HG02885 (cell line): ENCODE results near the gene RNH1.

Experiments
- ATAC-seq: cut with Tn5 transposase; IDR thresholded peaks from one replicate; pipeline ENCODE4 v1.9.1; 2021; ENCODE audit warnings: mild to moderate bottlenecking; ENCODE audit not compliant: unreplicated experiment, poor library complexity

The RNH1 gene

DNA sequence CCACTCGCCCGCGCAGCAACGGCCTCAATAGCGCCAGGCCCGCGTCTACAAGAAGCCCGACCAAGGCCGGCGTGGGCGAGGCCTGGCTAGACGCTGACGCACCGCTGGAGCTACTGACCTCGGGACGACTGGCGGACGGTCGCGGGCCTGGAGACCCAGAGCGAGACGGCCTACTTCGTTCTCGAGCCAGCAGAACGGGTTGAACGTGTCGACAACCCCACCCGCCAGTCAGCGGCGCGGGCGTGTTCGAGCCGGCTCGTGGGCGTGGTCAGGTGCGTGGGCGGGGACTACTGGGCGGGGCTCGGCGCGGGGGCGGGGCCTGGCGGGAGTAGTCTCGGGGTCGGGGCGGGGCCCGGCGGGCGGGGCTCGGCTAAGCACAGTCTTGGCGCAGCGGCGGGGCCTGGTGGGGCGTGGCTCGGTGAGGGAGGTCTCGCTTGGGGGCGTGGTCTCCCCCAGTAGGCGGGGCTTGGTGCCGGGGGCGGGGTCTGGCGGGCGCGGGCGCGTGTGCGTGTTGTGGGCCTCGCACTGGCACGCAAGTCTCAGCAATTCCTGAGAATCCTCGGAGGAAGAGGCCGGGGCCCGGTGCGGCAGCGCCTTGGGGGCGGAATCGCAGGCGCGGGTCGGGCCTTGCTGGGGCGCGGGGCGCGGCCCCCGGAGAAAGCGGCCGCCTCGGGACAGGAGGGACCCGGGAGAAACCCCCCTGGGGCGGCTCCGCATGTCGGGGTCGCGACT lies at the start of gene RNH1:
TSS of gene RNH1 (minus strand) at position 248 of the 732 bp plus-strand sequence. CDS start 5,080 bp downstream, outside the sequence.
- ATAC-seq: peak; percentile 59

DNA sequence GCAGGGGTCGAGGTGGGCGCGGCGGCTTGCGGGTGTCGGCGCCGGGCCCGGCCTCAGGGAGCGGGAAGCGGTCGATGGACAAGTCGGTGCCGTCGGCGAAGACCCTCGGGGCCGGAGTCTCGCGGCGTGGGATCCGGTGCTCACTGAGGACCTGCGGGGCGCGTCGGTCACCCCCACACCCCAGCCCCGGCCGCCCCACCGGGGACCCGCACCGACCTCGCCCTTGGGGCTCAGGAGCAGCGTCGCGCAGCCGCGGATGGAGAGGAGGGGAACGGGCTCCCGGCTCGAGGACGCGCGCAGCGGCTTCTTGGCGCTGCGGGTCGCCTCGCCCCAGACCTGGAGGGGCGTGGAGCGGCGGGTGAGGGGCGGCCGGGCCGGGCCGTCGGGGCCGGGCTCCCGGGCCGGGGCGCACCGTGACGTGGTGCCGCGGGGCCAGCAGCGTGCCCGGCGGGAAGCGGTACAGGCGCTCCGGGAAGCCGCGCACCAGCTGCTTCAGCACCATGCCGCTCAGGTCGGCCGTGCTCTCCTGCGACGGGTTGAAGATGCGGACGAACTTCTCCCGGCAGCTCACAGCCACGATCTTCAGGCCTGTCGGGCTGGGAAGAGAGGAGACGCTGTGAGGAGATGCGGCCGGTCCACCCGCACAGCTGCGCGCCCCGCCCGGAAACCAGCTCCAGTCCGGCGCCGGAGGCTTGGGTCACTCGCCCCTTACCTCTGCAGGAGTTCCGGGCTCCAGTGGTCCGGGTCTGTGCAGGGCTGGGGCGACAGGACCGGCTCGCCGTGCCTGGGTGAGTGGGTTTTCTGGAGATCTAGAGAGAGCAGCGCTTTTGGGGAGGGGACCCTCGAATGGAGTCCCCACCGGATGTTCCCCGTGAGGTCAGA lies 49.0 kb upstream of the RNH1 start:
- no peak for ATAC-seq

DNA sequence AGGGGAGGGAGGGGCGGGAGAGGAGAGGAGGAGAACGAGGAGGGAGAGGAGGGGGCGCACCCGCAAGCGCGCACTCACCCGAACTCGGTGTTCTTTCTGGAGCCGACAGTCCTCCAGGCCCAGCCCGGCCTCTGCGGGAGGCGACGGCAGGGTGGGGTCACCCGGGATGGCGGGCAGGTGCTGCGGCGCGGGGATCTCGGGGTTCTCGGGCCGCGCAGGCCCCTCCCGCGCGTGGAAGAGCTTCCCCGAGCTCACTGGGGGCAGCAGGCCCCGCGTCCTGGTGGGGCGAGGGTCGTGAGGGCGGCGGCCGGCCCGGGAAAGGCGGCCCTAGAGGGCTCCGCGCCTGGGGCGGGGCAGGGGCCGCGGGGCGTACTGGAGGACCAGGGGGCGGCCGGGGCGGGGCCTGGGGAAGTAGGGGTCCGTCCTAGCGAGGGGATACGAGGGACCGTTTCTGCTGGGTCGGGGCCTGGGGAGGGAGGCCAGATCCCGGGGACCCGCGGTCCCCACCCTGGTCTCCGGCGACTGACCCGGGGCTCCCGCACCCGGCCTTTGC lies 48.3 kb upstream of the RNH1 start:
- ATAC-seq: no peak

DNA sequence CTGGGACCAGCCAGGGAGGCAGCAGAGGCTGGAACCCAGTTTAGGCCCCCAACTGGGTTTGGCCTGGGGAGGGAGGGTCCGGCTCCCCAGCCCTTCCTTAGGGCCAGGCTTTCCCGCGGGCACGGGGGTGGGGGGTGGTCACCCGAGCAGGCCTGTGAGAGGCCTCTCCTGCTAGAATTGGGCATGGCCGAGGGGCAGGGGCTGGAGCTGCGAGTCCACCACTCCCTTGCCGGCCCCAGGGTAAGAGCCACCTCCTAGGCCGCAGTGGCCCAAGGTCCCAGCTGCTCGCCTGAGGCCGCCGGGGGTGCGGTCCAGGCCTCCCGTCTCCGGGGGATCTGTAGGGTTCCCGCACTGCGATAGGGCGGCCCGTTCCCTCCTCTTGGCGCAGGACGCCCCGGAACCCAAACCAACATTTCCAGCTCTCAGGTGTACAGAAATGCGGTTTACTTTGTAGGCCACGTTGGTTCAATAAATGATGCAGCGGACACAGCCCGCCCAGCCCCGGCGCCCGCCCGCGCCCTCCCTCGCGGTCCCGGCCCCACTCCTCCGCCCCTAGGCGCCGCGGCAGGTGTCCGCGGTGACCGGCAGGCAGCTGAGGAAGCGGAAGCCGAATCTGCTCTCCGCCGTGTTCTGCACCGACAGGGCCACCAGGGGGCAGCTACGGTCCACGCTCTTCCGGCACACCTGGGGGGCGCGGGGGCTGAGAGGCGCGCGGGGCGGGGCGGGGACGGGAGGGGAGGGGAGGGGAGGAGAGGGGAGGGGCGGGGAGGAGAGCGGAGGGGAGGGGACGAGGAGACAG lies 47.6 kb upstream of the RNH1 start:
- ATAC-seq: peak; percentile 78

DNA sequence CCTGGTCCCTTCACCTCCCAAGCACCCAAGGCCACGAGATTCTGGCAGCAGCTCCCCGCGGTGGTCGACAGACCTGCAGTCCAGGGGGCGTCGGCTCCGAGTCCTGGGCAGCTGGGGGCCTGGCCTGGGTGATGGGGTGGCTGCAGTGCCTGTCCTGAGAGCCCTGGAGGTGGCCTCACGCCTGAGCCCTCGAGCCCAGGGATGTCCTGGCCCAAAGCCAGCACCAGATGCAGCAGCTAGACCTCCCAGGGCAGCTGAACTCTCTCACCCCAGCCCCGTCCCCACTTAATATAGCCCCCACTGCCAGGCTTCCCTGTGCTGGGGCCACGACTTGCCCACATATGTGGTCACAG lies 46.9 kb upstream of the RNH1 start:
- no peak for ATAC-seq

DNA sequence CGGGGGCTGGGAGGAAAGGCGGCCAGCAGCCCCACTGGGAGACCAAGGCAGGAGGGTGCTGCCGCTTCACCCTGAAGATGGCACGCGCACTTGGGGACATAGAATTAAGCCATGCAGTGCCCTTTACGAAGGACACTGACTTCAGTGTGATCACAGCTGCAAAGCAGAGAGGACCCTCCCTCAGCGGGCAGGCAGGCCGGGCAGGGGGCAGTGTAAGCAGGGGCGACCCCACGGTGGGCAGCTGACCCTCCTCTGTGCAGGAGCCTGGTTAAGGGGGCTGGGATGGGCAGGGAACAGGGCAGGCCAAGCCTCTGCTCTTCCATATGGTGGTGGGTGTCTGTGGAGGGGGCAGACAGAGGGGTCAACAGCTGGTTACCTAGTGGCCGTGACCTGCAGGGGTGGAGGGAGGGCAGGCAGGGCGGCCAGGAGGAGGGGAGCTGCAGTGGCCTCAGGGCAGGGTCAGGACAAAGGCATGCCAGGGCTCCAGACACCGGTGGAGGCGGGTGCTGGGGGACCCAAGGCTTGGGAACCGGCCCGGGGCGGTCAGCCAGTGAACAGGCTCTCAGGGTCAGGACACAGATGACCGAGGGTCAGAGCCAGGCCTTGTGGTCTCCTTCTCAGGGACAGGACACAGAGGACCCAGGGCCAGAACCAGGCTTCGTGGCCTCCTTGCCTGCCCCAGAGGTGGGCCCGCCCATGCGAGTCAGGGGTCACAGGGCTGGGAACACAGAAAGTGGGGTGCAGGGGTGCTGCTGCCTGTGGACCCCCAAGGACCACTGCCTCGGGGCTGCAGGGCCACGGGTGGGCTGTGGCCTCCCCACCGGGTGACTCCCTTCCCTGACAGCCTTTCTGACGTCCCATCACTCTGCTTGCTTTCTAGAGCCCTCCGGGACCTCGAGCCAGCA lies 46.3 kb upstream of the RNH1 start:
- ATAC-seq: no peak

DNA sequence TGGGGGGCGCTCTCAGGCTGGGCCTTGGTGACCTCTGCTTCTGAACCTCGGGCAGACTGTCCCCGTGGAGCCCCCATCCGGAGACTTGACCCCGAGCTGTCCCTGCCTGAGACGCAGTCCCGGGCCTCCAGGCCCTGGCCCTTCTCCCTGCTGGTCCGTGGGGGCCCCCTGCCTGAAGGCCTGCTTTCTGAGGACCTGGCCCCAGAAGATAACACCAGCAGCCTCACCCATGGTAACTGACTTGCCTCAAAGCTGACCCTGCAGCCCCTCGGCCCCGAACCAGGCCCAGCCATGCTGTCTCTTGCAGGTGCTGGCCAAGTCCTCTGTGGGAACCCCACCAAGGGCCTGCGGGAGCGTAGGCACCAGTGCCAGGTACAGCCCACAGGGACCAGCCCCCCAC lies 44.6 kb upstream of the RNH1 start:
- no peak for ATAC-seq

DNA sequence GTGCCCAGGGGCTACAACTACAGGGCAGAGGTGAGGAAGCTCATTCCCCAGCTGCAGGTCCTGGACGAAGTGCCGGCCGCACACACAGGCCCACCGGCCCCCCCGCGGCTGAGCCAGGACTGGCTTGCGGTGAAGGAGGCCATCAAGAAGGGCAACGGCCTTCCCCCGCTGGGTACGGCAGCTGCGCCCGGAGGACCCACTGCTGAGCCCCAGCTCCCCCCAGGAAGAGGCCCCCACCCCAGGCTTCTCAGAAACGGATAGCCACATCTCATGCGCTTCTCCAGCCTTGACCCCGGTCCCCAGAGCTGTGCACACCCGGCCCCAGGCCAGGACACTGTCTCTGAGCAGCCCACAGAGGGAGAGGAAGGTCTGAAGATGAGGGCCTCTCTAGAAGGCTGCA lies 44.1 kb upstream of the RNH1 start:
- no peak for ATAC-seq

DNA sequence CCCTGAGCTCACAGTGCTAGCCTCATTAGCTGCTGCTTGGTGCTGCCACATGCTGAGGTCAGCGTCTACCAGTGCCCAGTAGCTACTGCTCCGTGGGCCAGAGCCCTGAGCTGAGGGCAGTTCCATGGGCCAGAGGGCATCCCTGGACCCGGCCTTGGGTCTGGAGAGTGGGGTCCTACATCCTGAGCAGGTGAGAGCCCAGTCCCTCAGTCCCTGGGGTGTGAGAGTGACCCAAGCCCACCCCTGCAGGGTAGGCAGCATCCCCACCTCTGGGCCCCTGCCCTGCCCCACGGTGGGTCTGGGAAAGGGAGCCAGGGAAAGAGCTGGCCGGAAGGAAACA lies 43.7 kb upstream of the RNH1 start:
- no peak for ATAC-seq

DNA sequence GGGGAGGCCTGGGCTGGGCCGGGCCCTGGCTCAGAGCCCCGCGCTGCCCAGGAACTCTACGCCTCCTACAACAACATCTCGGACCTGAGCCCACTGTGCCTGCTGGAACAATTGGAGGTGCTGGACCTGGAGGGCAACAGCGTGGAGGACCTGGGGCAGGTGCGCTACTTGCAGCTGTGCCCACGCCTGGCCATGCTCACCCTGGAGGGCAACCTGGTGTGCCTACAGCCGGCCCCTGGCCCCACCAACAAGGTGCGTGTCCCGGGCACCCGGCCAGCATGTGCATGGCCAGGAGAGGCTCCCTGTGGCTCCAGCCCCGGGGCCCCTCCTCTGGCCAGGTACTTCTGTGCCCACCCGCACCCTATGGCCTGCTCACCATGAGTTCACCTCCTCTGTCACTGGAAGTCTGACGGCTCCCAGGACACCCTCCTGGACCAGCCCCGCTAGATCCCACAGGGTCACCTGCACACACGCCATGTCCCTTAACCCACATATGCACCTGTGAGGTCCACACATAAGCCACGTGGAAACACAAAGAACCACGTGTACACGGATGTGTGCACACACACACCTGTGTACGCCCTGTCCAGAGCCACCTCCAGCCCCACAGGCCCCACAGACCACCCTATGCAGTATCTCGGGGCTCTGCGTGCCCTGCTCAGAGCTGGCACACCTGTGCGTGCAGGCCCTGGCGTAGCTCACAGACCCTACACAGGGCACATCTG lies 43.1 kb upstream of the RNH1 start:
- ATAC-seq: no peak

DNA sequence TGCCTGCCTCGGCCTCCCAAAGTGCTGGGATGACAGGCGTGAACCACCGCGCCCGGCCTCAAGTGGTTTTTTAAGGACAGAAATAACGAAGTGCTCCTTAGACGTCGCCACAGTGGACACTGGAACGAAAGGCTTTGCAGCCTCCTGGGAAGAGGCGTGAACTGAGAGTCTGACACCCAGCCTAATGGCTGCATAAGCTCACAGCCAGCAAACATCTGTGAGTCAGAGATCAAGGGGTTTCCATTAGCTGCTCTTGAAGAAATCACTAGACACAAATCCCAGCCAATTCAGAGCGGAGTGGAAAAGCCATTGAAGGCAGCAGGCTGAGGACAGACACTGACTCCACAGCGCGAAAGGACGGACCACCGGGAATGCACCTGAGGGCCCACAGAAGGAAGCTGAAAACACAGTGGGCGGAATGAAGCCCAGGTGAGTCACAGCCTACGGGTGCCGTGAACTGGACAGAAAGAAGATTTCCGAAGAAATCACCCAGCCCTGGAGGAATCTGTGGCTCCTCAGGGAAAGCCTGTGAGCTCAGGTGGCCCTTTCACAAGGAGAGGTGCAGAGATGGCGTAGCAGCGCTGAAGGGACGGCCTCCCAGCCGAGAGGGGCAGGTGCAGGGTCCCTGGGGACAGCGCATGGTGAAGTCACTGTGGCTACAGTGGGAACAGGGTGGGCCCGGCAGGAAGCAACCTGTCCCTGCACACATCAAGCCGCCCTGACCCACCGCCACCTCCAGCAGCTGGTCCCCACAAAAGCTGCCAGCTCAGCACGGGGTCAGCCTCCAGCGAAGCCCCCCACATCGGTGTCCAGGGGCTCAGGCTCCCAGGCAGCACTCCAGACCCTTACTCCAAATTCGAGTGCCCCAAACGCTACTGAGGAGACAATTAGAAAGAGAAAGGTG lies 41.9 kb upstream of the RNH1 start:
- no peak for ATAC-seq

DNA sequence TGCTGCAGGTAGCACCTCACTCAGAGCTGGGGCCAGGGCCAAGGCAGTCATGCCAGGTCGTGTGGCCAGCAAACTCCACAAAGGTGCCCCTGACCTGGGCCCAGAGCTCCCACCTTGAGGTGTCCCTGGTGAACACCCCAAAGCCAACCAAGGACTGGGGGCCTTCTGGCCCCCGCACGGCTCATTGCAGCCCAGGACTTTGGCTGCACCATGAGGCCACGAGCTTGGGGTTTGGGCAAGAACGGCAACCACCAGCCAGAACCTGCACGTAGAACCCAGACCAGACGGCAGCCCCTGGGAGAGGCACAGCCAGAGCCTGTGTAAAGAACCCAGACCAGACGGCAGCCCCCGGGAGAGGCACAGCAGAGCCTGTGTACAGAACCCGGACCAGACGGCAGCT lies 38.1 kb upstream of the RNH1 start:
- no peak for ATAC-seq

DNA sequence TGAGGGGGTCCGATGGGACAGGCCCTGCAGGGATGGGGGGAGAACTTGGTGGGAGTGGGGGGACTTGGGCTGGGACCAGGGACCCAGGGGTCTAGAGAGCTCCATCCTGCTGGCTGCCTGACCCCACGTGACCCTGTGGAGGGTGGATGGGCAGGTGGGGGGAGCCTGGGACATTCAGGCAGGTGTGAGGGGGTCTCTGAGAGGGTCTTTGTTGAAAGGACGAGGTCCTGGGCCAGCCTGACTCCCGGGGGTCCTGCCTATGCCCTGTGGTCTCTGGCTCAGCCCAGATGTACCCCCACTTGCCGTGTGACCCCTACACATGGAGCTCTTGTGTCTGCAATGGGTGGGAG lies 37.8 kb upstream of the RNH1 start:
- no peak for ATAC-seq

DNA sequence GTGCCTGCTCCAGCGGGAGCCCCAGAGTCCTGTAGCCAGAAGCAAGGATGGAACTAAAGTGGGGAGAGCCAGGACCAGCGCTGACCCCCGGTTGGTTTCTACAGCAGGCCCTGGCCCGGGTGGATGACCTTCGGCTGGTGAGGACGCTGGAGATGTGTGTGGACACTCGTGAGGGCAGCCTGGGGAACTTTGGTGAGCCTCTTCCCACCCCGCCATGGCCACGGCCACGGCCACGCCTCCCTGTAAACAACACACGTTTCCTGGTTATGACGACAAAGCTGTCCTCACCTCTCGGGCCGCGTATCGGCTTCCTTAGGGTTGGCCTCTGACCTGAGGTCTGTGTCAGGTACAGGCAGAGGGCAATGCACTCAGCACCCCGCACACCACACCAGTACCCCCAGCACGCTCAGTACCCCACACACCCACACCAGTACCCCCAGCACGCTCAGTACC lies 34.4 kb upstream of the RNH1 start:
- ATAC-seq: no peak

DNA sequence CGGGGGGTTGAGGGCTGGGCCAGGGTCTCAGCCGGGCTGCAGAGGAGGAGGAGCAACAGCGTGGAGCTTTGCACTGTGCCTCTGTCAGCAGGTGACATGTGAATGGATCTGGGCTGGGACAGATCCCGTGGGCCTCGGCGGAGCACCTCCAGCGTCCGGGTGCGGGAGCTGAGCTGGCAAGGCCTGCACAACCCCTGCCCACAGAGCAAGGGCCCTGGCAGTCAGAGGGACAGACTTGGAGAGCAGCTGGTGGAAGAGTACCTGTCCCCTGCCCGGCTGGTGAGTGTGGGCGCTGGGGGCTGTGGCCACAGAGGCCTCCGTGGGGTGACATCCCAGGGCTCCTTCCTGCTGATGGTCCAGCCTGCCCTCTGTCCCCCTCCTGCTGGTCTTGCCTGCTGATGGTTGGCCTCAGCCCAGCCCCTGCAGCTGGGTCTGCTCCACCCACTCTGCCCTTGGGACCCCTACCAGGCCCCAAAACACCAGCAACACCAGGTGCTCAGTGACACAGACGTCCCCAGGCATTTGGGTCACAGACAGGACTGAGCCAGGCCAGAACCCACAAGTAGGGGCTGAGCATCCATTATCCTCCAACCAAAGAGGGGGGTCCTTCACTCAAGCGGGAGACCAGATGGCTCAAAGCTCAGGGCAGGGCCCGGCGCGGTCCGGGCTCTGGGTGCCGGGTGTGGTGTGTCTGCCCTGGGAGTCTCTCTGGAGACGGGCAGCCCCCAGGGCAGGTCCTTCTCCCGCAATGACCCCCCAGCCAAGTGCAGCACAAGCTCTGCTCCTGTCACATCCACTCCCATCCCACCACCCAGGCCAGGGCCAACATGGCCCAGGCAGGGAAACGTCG lies 33.8 kb upstream of the RNH1 start:
- no peak for ATAC-seq

DNA sequence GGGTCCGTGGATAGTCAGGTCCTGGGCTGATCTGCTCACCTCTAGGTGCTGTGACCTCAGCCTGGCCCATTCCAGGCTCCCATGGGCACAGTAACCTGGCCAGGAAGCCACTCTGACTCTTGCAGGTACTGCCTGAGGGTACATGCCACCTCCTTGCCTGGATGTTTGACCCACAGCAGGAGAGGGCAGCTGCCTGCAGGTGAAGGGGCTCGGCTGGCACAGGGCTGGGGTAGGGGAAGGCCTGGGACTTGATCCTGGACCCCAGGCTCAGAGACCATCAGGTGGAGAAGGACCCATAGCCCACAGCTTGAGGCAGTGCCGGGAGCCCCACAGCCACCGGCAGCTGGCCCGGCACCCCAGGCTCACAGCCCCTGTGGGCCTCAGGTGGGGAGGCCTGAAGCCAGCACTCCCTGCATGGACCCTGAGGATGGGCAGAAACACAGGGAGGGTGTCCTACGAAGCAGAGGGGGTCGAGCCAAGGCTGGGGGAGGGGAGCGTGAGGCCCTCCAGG lies 33.0 kb upstream of the RNH1 start:
- no peak for ATAC-seq

DNA sequence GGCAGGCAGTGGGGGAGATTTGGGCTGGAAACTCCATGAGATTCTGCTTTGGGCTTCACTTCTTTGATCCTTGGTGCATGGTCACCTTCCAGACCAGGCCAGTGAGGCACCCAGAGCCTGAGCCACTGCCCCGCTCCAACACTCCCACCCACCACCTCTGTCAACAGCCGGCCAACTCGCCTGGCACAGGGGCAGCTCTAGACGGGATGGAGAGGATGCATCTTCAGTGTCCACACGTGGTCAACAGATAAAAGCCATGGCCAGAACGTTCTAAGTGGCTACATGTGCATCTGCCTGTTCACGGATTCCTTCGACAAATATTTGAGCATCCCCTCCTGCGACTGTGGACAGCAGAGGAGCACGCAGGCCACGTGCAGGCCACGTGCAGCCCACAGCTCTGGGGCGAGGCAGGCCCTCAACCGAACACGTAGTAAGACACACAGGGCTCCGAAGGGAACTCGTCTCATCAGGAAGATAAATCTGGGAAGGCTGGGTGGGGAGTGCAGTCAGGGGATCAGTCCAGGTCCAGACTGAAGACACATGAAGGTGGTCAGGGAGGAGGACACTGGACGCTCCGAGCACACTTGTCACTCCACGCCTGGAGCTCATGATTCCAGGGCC lies 31.5 kb upstream of the RNH1 start:
- no peak for ATAC-seq
